Measurements from ENCODE around the gene CERS4.
"Not testable (repeated sequence)": the region's sequence is repeated elsewhere in the genome, so short reads cannot be mapped to it uniquely, and the experiment has no call there.

DNA sequence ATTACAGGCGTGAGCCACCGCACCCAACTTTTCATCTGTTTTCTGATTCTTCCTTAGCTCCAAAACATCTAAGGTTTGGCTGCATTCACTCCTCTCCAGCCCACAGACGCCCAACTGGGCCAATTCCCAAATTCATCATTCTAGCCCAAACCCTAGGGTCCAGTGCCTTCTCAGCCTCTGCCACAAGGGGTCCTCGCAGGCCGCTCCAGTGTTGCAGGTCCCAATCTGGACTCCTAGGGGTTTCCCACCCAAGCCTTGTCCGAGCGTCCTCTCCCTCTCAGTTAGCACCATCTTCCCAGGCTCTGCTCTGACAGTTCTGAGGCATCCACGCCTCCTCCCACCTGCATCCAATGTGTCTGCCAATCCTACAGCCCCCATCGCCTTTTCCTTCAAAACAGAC lies 82.2 kb downstream of the CERS4 start:
- TF ChIP-seq POLR2A, POLR2AphosphoS5, EP300 (IDR thresholded peaks at IDR 0.05): not testable (repeated sequence)
- TF ChIP-seq, protein P1, sequence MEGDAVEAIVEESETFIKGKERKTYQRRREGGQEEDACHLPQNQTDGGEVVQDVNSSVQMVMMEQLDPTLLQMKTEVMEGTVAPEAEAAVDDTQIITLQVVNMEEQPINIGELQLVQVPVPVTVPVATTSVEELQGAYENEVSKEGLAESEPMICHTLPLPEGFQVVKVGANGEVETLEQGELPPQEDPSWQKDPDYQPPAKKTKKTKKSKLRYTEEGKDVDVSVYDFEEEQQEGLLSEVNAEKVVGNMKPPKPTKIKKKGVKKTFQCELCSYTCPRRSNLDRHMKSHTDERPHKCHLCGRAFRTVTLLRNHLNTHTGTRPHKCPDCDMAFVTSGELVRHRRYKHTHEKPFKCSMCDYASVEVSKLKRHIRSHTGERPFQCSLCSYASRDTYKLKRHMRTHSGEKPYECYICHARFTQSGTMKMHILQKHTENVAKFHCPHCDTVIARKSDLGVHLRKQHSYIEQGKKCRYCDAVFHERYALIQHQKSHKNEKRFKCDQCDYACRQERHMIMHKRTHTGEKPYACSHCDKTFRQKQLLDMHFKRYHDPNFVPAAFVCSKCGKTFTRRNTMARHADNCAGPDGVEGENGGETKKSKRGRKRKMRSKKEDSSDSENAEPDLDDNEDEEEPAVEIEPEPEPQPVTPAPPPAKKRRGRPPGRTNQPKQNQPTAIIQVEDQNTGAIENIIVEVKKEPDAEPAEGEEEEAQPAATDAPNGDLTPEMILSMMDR (IDR thresholded peaks at IDR 0.05), result not testable (repeated sequence)

Measured in upper lobe of left lung (tissue), 4 donors.